Smooth muscle cell (in vitro differentiated cells): ENCODE measurements around the gene OTUB1. TPM values are rescaled to one million over a fixed set of nuclear protein-coding genes. Genes with fewer than 3 reads are reported as not detected.
A peak's percentile ranks its signal among the peaks of the same experiment; 100 is the strongest.

Source experiments
- DNase-seq: peaks from one replicate; lab custom pipeline; 2025; ENCODE audit not compliant: unreplicated experiment; lab: John Stamatoyannopoulos, UW
- H2AFZ ChIP-seq: fragments of 200-600 bp; sonication (generic); 2 replicates; pipeline ENCODE4 v1.6.0; 2016; ENCODE audit warnings: antibody characterized with exemption, low read depth, mild to moderate bottlenecking
- H3F3A ChIP-seq: fragments of 200-600 bp; sonication (generic); 2 replicates; pipeline ENCODE4 v1.6.0; 2017; ENCODE audit warnings: antibody characterized with exemption, low read depth
- H3K27ac ChIP-seq: fragments of 200-600 bp; sonication (generic); 2 replicates; pipeline ENCODE4 v1.5.1; 2016; ENCODE audit warnings: low read depth, mild to moderate bottlenecking
- H3K27me3 ChIP-seq: fragments of 200-600 bp; sonication (generic); 2 replicates; pipeline ENCODE4 v1.6.1; 2016; ENCODE audit warnings: low read depth, mild to moderate bottlenecking
- H3K36me3 ChIP-seq: fragments of 200-600 bp; sonication (generic); 2 replicates; pipeline ENCODE4 v1.5.1; 2016; ENCODE audit warnings: low read depth
- H3K4me1 ChIP-seq: fragments of 200-600 bp; sonication (generic); 2 replicates; pipeline ENCODE4 v1.5.1; 2016; ENCODE audit warnings: low read depth
- H3K4me2 ChIP-seq: fragments of 200-600 bp; sonication (generic); 2 replicates; pipeline ENCODE4 v1.6.0; 2016; ENCODE audit warnings: mild to moderate bottlenecking
- H3K4me3 ChIP-seq: fragments of 200-600 bp; sonication (generic); 2 replicates; pipeline ENCODE4 v1.5.1; 2016; ENCODE audit warnings: mild to moderate bottlenecking
- H3K79me2 ChIP-seq: fragments of 200-600 bp; sonication (generic); 2 replicates; pipeline ENCODE4 v1.6.0; 2016; ENCODE audit warnings: low read depth, mild to moderate bottlenecking
- H3K9ac ChIP-seq: fragments of 200-600 bp; sonication (generic); 2 replicates; pipeline ENCODE4 v1.6.0; 2016; ENCODE audit warnings: low read depth
- H3K9me3 ChIP-seq: fragments of 200-600 bp; sonication (generic); replicated peaks from 2 replicates; pipeline ENCODE4 v1.5.1; 2016; ENCODE audit warnings: low read depth
- H4K20me1 ChIP-seq: fragments of 200-600 bp; sonication (generic); 2 replicates; pipeline ENCODE4 v1.6.0; 2016; ENCODE audit warnings: low read depth
- CTCF ChIP-seq: fragments of 200-600 bp; sonication (generic); IDR thresholded peaks from 2 replicates; pipeline ENCODE4 v1.5.1; 2017; ENCODE audit warnings: borderline replicate concordance, mild to moderate bottlenecking, antibody characterized with exemption; ENCODE audit not compliant: insufficient read depth, poor library complexity, severe bottlenecking
- WGBS: methylation state at CpG from one replicate; pipeline ENCODE4 v1.1.7; 2016; ENCODE audit warnings: low lambda C conversion rate; 5-methylcytosine and 5-hydroxymethylcytosine counted together
- polyA plus RNA-seq: library from polyadenylated mRNA; unstranded; fragments of >200 nt; fragmentation: Nextera tagmentation; extraction: Ambion mirVana; gene quantifications from 2 replicates; pipeline ENCODE4 v1.2.1, GENCODE V29; 2016
- total RNA-seq: library from RNA; depleted of rRNA; stranded (reverse); fragments of >200 nt; gene quantifications from 2 replicates; pipeline ENCODE4 v1.2.3, GENCODE V29; 2014

OTUB1 gene
- total and polyA plus RNA-seq, 2 experiments from 2014 or later, result 71.5 to 164 TPM

- Histone ChIP-seq H3K9me3 (no peaks in the 10 kb centered on the region), H3K27me3 (no peaks in the 10 kb centered on the region), H2AFZ (no peak overlapping the region), H3K79me2 (peaks cover 31% of the 10 kb centered on the region), H3K4me2 (no peak overlapping the region), H3F3A (no peaks in the 10 kb centered on the region), H3K36me3 (no peaks in the 10 kb centered on the region), H3K4me3 (no peak overlapping the region), H3K4me1 (no peaks in the 10 kb centered on the region), H4K20me1 (peaks cover 32% of the 10 kb centered on the region), H3K27ac (no peak overlapping the region), H3K9ac (no peak overlapping the region)
- DNase-seq, result no peak
- 84% methylated on average over 8 of the region's 8 CpGs for WGBS
- TF ChIP-seq CTCF, result no peak
Observed at GRCh38 chr11:63944987-63945386, 41.3 kb upstream of the OTUB1 start.

- no peaks in the 10 kb centered on the region for H3K9me3 ChIP-seq
- peaks cover 25% of the 10 kb centered on the region for H3K79me2 ChIP-seq
- H3K36me3 ChIP-seq, result no peaks in the 10 kb centered on the region
- H4K20me1 ChIP-seq, result peaks cover 30% of the 10 kb centered on the region
- H3K27me3 ChIP-seq, result no peaks in the 10 kb centered on the region
- H2AFZ ChIP-seq, result no peak overlapping the region
- no peaks in the 10 kb centered on the region for H3F3A ChIP-seq
- no peak overlapping the region for H3K27ac ChIP-seq
- WGBS, result 66% methylated on average over 14 of the region's 14 CpGs
- no peaks in the 10 kb centered on the region for H3K4me1 ChIP-seq
- H3K4me2 ChIP-seq, result no peak overlapping the region
- peak; percentile 54 for TF ChIP-seq CTCF
- peak; percentile 12 for DNase-seq
- H3K9ac ChIP-seq, result no peak overlapping the region
- no peak overlapping the region for H3K4me3 ChIP-seq
Observed at GRCh38 chr11:63945477-63946163, 40.6 kb upstream of the OTUB1 start.

GRCh38 chr11:63951779-63952536 lies 34.3 kb upstream of the OTUB1 start:
- H3K79me2 ChIP-seq, result no peaks in the 10 kb centered on the region
- H4K20me1 ChIP-seq, result no peaks in the 10 kb centered on the region
- H3K4me1 ChIP-seq, result no peaks in the 10 kb centered on the region
- WGBS, result 76% methylated on average over 20 of the region's 20 CpGs
- no peak overlapping the region for H3K9ac ChIP-seq
- DNase-seq, result no peak
- no peak for TF ChIP-seq CTCF
- no peaks in the 10 kb centered on the region for H3K36me3 ChIP-seq
- no peak overlapping the region for H3K4me3 ChIP-seq
- no peak overlapping the region for H3K4me2 ChIP-seq
- no peak overlapping the region for H2AFZ ChIP-seq
- no peaks in the 10 kb centered on the region for H3K27me3 ChIP-seq
- no peaks in the 10 kb centered on the region for H3F3A ChIP-seq
- H3K9me3 ChIP-seq, result no peaks in the 10 kb centered on the region
- no peak overlapping the region for H3K27ac ChIP-seq
